ENCODE measurements around the gene CLASP1. TPM values are rescaled to one million over a fixed set of nuclear protein-coding genes. Genes with fewer than 3 reads are reported as not detected.
A peak's percentile ranks its signal among the peaks of the same experiment; 100 is the strongest.
"Not testable (repeated sequence)": the region's sequence is repeated elsewhere in the genome, so short reads cannot be mapped to it uniquely, and the experiment has no call there.

The CLASP1 gene
- total RNA-seq, 1 donor from 2014 or later: 64.4 TPM

DNA sequence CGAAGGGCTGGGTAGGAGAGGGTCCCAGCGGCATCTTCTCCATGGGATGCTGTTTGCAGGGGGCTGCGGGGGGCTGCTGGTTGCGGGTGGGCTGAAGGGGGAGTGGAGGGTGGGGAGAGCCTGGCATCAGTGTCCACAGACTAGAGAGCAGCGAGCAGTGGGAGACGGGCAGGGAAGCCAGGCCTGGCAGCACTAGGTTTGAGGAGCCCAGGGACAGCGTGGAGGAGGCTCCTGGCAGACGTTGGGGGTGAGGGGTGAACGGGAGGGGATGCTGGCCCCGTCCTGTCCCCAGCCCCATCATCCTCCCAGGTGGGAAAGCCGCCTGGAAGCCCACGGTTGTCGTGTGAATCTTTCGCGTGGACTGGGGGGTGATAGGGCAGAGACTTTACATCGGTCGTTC lies 316.0 kb downstream of the CLASP1 start:
- DNase-seq (ENCODE audit: low spot score): peak; percentile 69

DNA sequence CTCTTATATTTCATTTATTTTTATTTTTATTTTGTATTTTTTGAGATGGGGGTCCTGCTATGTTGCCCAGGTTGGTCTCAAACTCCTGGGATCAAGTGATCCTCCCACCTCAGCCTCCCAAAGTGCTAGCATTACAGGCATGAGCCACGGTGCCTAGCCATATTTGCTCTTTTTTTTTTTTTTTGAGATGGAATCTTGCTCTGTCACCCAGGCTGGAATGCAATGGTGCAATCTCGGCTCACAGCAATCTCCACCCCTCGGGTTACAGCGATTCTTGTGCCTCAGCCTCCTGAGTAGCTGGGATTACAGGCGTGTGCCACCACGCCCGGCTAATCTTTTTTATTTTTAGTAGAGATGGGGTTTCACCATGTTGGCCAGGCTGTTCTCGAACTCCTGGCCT lies 317.9 kb downstream of the CLASP1 start:
- not testable (repeated sequence) for DNase-seq (ENCODE audit: low spot score)

DNA sequence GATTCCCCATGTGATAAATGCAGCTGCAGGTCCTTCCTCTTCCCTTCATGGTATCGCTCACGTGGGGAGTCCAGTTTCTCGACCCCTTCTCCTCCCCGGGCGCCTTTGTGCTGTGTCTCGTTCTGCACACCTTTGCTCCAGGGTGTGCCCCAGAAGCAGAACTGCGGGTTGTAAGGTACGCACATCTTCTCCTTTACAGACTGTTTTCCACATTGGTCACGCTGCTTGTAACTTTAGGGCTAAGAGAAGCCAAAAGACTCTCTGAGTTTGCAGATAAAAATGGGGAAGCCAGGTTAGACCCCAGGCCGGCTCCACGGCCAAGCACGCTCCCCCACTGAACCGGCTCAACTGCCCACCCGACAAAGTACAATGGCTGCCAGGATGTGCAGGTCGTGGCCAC lies 318.3 kb downstream of the CLASP1 start:
- peak; percentile 77 for DNase-seq (ENCODE audit: low spot score)

GRCh38 chr2:121329786-121330185 lies 319.5 kb downstream of the CLASP1 start:
- peak; percentile 77 for DNase-seq (ENCODE audit: low spot score)

DNA sequence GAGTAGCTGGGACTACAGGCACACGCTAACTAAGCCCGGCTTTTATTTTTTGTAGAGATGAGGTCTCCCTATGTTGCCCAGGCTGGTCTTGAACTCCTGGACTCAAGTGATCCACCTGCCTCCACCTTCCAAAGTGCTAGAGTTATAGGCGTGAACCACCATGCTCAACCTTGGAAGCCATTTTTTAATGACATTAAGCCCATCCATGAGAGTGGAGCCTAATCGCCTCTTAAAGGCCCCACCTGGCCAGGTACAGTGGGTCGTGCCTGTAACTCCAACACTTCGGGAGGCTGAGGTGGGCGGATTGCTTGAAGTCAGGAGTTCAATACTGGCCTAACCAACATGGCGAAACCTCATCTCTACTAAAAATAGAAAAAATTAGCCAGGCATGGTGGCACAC lies 322.6 kb downstream of the CLASP1 start:
- peak; percentile 22 for DNase-seq (ENCODE audit: low spot score)

- no peak for DNase-seq (ENCODE audit: low spot score)
Measured at GRCh38 chr2:121324601-121325000, 324.7 kb downstream of the CLASP1 start.

- no peak for DNase-seq (ENCODE audit: low spot score)
Measured at GRCh38 chr2:121321476-121321875, 327.8 kb downstream of the CLASP1 start.

GRCh38 chr2:121319941-121320340 lies 329.3 kb downstream of the CLASP1 start:
- peak; percentile 26 for DNase-seq (ENCODE audit: low spot score)

GRCh38 chr2:121316986-121317385 lies 332.3 kb downstream of the CLASP1 start:
- peak; percentile 22 for DNase-seq (ENCODE audit: low spot score)

- DNase-seq (ENCODE audit: low spot score): peak; percentile 60
Measured at GRCh38 chr2:121313701-121314100, 335.6 kb downstream of the CLASP1 start.

- DNase-seq (ENCODE audit: low spot score): no peak
Measured at GRCh38 chr2:121309801-121310200, 339.5 kb downstream of the CLASP1 start.

DNA sequence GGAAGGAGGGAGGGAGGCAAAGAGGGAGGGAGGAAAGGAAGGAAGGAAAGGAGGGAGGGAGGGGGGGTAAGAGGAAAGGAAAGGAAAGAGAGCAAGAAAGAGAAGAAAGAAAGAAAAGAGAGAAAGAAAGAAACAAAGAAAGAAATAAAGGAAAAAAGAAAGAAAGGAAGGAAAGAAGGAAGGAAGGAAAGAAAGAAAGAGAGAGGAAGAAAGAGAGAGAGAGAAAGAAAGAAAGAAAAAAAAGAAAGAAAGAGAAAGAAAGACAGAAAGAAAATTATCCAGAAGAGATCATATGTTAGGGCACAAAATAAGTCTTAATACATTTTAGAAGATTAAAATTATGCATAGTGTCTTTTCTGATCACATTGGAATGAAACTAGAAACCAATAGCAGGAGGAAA lies 339.9 kb downstream of the CLASP1 start:
- no peak for DNase-seq (ENCODE audit: low spot score)

GRCh38 chr2:121307048-121307447 lies 342.2 kb downstream of the CLASP1 start:
- no peak for DNase-seq (ENCODE audit: low spot score)

GRCh38 chr2:121304941-121305340 lies 344.3 kb downstream of the CLASP1 start:
- no peak for DNase-seq (ENCODE audit: low spot score)

DNA sequence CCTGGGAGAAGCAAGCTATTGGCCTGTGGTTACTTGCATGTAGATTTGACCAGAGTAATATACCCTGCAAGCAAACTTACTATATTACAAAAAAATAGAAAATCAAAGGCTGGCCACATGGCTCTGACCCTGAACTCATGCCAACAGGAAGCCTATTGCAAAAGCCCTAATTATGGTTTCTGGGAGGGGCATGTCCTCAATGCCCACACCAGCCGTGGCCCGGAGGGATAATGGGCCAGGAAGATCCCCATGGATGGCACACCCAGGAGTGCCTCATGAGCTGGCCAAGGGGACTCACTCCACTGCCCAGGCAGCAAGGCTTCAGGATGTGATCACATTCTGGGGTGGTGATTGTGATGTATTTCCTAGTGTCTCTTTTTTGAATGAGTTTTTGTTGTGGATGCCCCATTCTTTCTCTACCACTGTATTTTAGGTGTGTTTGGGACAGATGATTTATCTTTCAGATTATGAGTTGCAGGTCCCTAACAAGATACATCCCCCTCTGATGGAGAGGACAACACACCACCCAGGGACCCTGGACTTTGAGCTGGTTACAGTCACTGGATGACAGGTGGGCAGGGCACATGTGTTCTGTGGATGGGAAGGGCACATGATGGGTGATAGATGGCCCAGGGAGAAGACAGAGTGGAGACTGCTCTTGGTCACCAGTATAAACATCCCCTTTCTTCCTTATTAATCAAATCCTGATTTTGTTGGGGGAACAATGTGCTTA lies 345.6 kb downstream of the CLASP1 start:
- peak; percentile 49 for DNase-seq (ENCODE audit: low spot score)

GRCh38 chr2:121301190-121301589 lies 348.1 kb downstream of the CLASP1 start:
- not testable (repeated sequence) for DNase-seq (ENCODE audit: low spot score)

DNA sequence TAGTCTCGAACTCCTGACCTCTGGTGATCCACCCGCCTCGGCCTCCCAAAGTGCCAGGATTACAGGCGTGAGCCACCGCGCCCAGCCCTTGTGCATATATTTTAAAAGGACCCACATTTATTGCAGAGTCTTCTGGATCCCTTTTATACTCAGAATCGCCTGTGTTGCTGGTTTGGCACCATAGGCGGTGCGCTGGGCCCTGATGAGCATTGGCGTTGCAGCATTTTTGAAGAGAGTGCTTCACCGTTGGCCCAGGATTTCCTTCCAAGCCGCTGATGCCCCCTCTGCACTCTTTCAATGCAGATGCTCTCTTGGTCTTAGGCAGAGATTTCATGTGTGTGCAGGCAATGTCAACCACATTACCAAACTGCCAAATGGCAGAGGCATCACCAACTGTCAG lies 350.8 kb downstream of the CLASP1 start:
- peak; percentile 20 for DNase-seq (ENCODE audit: low spot score)

DNA sequence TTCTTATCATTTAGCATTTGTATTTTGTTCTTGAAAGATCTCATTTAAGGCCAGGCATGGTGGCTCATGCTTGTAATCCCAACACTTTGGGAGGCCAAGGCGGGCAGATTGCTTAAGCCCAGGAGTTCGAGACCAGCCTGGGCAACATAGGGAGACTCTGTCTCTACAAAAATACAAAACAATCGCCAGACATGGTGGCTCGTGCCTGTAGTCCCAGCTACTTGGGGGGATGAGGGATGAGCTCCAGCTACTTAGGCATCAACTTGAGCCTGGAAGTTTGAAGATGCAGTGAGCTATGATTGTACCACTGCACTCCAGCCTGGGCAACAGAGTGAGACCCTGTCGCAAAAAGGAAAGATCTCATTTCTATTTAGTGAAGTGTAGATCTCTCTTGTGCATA lies 351.4 kb downstream of the CLASP1 start:
- peak; percentile 37 for DNase-seq (ENCODE audit: low spot score)

DNA sequence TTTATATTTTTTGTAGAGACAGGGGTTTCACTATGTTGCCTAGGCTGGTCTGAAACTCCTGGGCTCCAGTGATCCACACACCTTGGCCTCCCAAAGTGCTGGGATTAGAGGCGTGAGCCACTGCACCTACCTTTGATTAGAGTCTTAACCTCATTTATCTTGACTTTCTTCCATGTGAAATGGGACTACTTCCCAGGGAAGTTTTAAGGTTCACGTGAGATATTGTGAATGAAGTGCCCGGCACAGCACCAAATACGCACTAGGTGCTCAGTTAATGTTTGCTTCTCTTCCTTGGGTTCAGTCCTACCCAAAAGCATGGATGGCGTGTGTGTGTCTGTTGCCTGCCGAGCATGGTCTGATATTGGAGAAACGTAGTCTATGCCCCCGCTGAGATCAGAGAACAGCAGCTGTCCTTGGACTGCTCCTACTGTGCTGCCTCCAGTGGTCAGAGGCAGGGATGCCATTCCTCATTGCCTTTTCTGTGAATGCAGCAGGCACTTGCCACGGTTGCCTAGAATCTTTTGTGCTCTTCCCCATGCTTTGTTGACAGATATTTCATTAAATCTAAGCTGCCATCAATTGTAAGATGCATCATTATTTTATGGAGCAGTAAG lies 351.9 kb downstream of the CLASP1 start:
- DNase-seq (ENCODE audit: low spot score): peak; percentile 24

GRCh38 chr2:121295911-121296650 lies 353.2 kb downstream of the CLASP1 start:
- no peak for DNase-seq (ENCODE audit: low spot score)

DNA sequence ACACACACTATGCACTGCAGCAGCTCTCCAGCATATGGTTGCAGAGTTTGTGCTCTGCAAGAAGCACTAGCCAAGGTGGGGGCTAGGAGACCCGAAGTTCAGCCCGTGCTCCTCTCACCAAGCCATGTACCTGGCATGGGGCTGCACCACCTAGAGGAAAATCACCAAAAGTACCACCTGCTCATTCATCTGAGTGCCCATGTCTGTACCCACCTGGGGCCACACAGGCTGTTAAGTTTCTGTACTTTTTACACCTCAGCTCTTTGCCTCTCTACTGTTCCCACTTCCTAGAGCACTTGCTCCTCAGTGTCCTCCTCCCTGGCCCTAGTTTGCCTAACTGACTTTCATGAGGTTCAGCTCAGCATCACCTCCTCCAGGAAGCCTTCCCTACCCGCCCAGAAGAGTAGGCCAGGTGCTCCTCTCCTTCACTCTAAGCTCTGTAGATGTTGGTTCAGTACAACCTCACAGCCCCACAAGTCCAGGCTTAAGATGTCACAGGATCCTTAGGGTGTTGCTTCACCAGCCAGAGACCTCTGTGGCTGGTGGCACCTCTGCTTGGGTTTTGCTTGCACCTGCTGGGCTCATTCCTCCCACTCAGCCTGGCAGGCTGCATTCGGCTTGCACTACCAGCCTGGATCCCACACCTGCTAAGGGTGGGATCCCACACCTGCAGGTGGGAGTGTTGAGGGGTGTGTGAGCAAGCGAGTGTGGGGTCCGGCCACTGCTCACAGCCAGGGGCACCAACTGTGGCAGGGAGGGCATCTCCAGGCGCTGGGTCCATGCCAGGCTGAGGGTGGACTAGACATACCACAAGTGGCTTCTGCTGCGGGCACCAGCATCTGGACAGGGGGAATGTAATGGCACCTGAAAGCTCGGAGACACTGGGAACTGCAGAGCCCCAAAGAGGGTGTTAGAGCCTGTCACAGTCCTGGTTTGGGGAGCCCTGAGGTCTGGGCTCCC lies 354.1 kb downstream of the CLASP1 start:
- DNase-seq (ENCODE audit: low spot score): no peak
